ENCODE measurements around the gene ARMC6.

The ARMC6 gene

GRCh38 chr19:19051478-19052213, 18.2 kb downstream of the ARMC6 start:
- no peak overlapping the region for H3K4me3 ChIP-seq (ENCODE audit: low read depth, low read length)
- ChIA-PET CTCF (interaction anchor here (0.6 to 2.0 kb wide), 8 partner anchors 11 to 291 kb away, joined by 3 to 5 read pairs (median 4); no protein-coding TSS in a partner anchor), POLR2A (no interaction called here)
- TF ChIP-seq REPIN1 (tag by site-specific recombination; IDR thresholded peaks at IDR 0.05; ENCODE audit: low read depth) (no peak), ZNF394 (tag by site-specific recombination; IDR thresholded peaks at IDR 0.05; ENCODE audit: borderline replicate concordance) (no peak), GLIS1 (tag by site-specific recombination; IDR thresholded peaks at IDR 0.05) (peak; percentile 32; the same call in 1 of the 2 replicates), ZNF10 (tag by site-specific recombination; IDR thresholded peaks at IDR 0.05) (no peak), KLF7 (tag by site-specific recombination; IDR thresholded peaks at IDR 0.05; ENCODE audit: borderline replicate concordance) (no peak)
- H3K36me3 ChIP-seq (ENCODE audit: control insufficient read depth in 2 of 2, insufficient read depth in 1 of 2, low read length in 2 of 2), result peaks cover 5 to 69% of the 10 kb centered on the region in 2 experiments; a peak in 2 of 3 replicates
- H3K9me3 ChIP-seq (ENCODE audit: control insufficient read depth, insufficient read depth, low read depth, low read length), result no peaks in the 10 kb centered on the region
- H3K4me1 ChIP-seq (ENCODE audit: control insufficient read depth, insufficient read depth, low read length), result no peaks in the 10 kb centered on the region
- H3K27ac ChIP-seq (ENCODE audit: extremely low read depth, low read depth, low read length), result no peak overlapping the region

GRCh38 chr19:19052921-19053320, 19.5 kb downstream of the ARMC6 start:
- TF ChIP-seq ZNF660 (tag by site-specific recombination; IDR thresholded peaks at IDR 0.05) (no peak), SETDB1 (IDR thresholded peaks at IDR 0.05; ENCODE audit: insufficient read length, low read length) (no peak), ZNF292 (tag by site-specific recombination; IDR thresholded peaks at IDR 0.05; ENCODE audit: borderline replicate concordance, low read depth) (no peak), ZNF521 (tag by site-specific recombination; IDR thresholded peaks at IDR 0.05) (no peak), IKZF3 (tag by site-specific recombination; IDR thresholded peaks at IDR 0.05) (no peak), PRDM1 (tag by site-specific recombination; IDR thresholded peaks at IDR 0.05) (no peak), ZBTB26 (tag by site-specific recombination; optimal IDR thresholded peaks at IDR 0.05) (no peak), REPIN1 (tag by site-specific recombination; IDR thresholded peaks at IDR 0.05; ENCODE audit: low read depth) (no peak), ZBTB1 (tag by site-specific recombination; IDR thresholded peaks at IDR 0.05) (no peak), PRDM4 (tag by site-specific recombination; IDR thresholded peaks at IDR 0.05) (no peak), ZNF133 (tag by site-specific recombination; IDR thresholded peaks at IDR 0.05) (no peak), ZNF324 (tag by site-specific recombination; IDR thresholded peaks at IDR 0.05) (no peak), HOXC10 (CRISPR knock-in tag; IDR thresholded peaks at IDR 0.05) (no peak), ZNF585B (tag by site-specific recombination; IDR thresholded peaks at IDR 0.05) (no peak), MZF1 (tag by site-specific recombination; IDR thresholded peaks at IDR 0.05; ENCODE audit: borderline replicate concordance) (no peak), ZNF571 (tag by site-specific recombination; IDR thresholded peaks at IDR 0.05) (no peak), ZNF121 (tag by site-specific recombination; IDR thresholded peaks at IDR 0.05) (no peak)
- TF ChIP-seq, protein P1, sequence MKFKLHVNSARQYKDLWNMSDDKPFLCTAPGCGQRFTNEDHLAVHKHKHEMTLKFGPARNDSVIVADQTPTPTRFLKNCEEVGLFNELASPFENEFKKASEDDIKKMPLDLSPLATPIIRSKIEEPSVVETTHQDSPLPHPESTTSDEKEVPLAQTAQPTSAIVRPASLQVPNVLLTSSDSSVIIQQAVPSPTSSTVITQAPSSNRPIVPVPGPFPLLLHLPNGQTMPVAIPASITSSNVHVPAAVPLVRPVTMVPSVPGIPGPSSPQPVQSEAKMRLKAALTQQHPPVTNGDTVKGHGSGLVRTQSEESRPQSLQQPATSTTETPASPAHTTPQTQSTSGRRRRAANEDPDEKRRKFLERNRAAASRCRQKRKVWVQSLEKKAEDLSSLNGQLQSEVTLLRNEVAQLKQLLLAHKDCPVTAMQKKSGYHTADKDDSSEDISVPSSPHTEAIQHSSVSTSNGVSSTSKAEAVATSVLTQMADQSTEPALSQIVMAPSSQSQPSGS (tag by site-specific recombination; IDR thresholded peaks at IDR 0.05; ENCODE audit: low read depth), result no peak
- TF ChIP-seq, protein P2, sequence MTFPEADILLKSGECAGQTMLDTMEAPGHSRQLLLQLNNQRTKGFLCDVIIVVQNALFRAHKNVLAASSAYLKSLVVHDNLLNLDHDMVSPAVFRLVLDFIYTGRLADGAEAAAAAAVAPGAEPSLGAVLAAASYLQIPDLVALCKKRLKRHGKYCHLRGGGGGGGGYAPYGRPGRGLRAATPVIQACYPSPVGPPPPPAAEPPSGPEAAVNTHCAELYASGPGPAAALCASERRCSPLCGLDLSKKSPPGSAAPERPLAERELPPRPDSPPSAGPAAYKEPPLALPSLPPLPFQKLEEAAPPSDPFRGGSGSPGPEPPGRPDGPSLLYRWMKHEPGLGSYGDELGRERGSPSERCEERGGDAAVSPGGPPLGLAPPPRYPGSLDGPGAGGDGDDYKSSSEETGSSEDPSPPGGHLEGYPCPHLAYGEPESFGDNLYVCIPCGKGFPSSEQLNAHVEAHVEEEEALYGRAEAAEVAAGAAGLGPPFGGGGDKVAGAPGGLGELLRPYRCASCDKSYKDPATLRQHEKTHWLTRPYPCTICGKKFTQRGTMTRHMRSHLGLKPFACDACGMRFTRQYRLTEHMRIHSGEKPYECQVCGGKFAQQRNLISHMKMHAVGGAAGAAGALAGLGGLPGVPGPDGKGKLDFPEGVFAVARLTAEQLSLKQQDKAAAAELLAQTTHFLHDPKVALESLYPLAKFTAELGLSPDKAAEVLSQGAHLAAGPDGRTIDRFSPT (tag by site-specific recombination; IDR thresholded peaks at IDR 0.05), result no peak
- H3K4me3 ChIP-seq (ENCODE audit: low read depth, low read length), result no peak overlapping the region
- H3K36me3 ChIP-seq (ENCODE audit: control insufficient read depth in 2 of 2, insufficient read depth in 1 of 2, low read length in 2 of 2), result peaks cover 5 to 77% of the 10 kb centered on the region in 2 experiments; a peak in 2 of 3 replicates
- H3K9me3 ChIP-seq (ENCODE audit: control insufficient read depth, insufficient read depth, low read depth, low read length), result no peaks in the 10 kb centered on the region
- H3K4me1 ChIP-seq (ENCODE audit: control insufficient read depth, insufficient read depth, low read length), result no peaks in the 10 kb centered on the region
- POLR2A ChIA-PET, result no interaction called here
- no peak overlapping the region for H3K27ac ChIP-seq (ENCODE audit: extremely low read depth, low read depth, low read length)
- CTCF ChIA-PET, result interaction anchor here (0.5 to 2.0 kb wide), 12 partner anchors 10 to 1116 kb away, joined by 3 to 10 read pairs (median 4); partner anchors contain the start of gene SLC25A42

All from HEK293 (cell line).